Right lobe of liver (tissue), 6 donors: ENCODE results near the gene BMP4. TPM values are rescaled to one million over a fixed set of nuclear protein-coding genes. Genes with fewer than 3 reads are reported as not detected.
"Not testable (repeated sequence)": the region's sequence is repeated elsewhere in the genome, so short reads cannot be mapped to it uniquely, and the experiment has no call there.

ENCODE experiments used
- ATAC-seq, 4 donors: fragments of 200-7000 bp; cut with Tn5 transposase; one replicate each; pipeline ENCODE4 v1.9.1; 2020; ENCODE audit warnings: mild to moderate bottlenecking in 4 of 4, moderate library complexity in 4 of 4
- DNase-seq, 3 donors: peaks; one replicate each; pipeline ENCODE4 v3.0.0-alpha.2; 2020
- H3K27ac ChIP-seq, 3 donors: fragments of 200-600 bp; one replicate each; pipeline ENCODE4 v1.8.0; 2022
- H3K27me3 ChIP-seq, 2 donors: fragments of 200-600 bp; one replicate each; pipeline ENCODE4 v1.8.0; 2022
- H3K36me3 ChIP-seq, 4 donors: fragments of 200-600 bp; sonication (generic) in 1 of 4; one replicate each; pipeline versions ENCODE4 v1.5.1 to v1.8.0; 2017 to 2022; ENCODE audit warnings: control low read depth in 1 of 4
- H3K4me1 ChIP-seq, 4 donors: fragments of 200-600 bp; sonication (generic) in 1 of 4; one replicate each; pipeline versions ENCODE4 v1.5.1 to v1.8.0; 2017 to 2022; ENCODE audit warnings: control low read depth in 1 of 4
- H3K4me3 ChIP-seq, 3 donors: fragments of 200-600 bp; one replicate each; pipeline ENCODE4 v1.8.0; 2022
- H3K9me3 ChIP-seq, 4 donors: fragments of 200-600 bp; sonication (generic) in 1 of 4; one replicate each; pipeline versions ENCODE4 v1.5.1 to v1.8.0; 2017 to 2022; ENCODE audit warnings: control low read depth in 1 of 4
- POLR2A ChIP-seq: fragments of 450-650 bp; IDR thresholded peaks from one replicate; pipeline ENCODE4 v1.6.1; 2017; ENCODE audit warnings: antibody characterized with exemption, mild to moderate bottlenecking
- WGBS: methylation state at CpG from one replicate; pipeline ENCODE4 v1.1.6; 2018; ENCODE audit warnings: low coverage, low lambda C conversion rate; ENCODE audit not compliant: insufficient coverage; ENCODE audit errors: missing lambda C conversion rate; 5-methylcytosine and 5-hydroxymethylcytosine counted together
- intact Hi-C, 2 donors: fragments of 100-400 bp; cut with DNase I; formaldehyde crosslinking; loops; one replicate each; pipeline versions ENCODE4 v1.11.2 to v1.14.1; 2022
- total RNA-seq, 6 experiments: library from RNA; depleted of rRNA in 2 of 6; stranded (reverse); fragments of >200 nt in 2 of 6; fragmentation: NEBNext Ultra II Directional in 3 of 6; extraction: Animal tissue kit (Norgen Biotek cat#: 25700) in 3 of 6; gene quantifications; one replicate each; pipeline versions ENCODE4 v1.1.0 to v1.2.4, GENCODE V29; 2016 to 2023
- TF ChIP-seq, protein P1 (sequence below), 4 donors: fragments of 200-600 bp in 3 of 4; fragments of 450-650 bp in 1 of 4; IDR thresholded peaks; one replicate each; pipeline versions ENCODE4 v1.5.1 to v1.8.0; 2016 to 2022; ENCODE audit warnings: antibody characterized with exemption in 4 of 4, mild to moderate bottlenecking in 2 of 4
- donor health status: DM: no; HTN: yes; CAD: no.
- donor health status: DM: no; HTN: no; CAD: no.
- donor health status: DM: no; HTN: no; CAD: no.
- donor health status: DM: no; HTN: yes; CAD: no.
- donor health status: DM: no; HTN: yes; CAD: no.

Gene BMP4
- total RNA-seq, 6 experiments from 2014 or later = 1.8 to 3.1 (median 2.4) TPM

- intact Hi-C loops = no loop called here
- DNase-seq = no peak
- Histone ChIP-seq H3K27me3 (no peaks in the 10 kb centered on the region), H3K9me3 (no peaks in the 10 kb centered on the region), H3K4me1 (no peaks in the 10 kb centered on the region), H3K36me3 (no peaks in the 10 kb centered on the region), H3K27ac (no peak overlapping the region), H3K4me3 (no peak overlapping the region)
- ATAC-seq = no peak
- 46% methylated on average over 1 of the region's 1 CpG for WGBS
- TF ChIP-seq POLR2A = no peak
Observed at GRCh38 chr14:54000341-54000811, 43.8 kb upstream of the BMP4 start.

DNA sequence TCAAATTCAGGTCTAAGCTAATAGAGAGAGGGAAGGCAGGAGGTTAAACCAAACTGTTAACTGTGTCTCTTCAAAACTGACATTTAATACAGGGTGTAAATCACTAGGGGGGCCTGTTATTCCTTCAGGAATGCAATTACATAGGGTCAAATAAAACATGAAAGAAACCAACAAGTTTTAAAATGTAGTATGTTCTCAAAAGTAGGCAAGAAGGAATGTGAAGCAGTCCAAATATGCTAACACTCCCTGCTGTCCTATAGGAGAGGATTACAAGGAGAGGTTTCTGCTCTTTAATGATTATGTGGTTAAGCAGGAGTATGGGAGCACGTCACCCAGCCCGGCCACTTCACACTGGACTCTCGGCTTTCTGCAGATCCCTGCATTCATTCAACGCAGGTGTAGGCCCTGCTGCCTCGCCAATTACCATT is 42.5 kb upstream of the BMP4 start:
- Histone ChIP-seq H3K27ac (no peak overlapping the region), H3K4me3 (no peak overlapping the region), H3K9me3 (no peaks in the 10 kb centered on the region), H3K27me3 (no peaks in the 10 kb centered on the region), H3K36me3 (no peaks in the 10 kb centered on the region), H3K4me1 (no peaks in the 10 kb centered on the region)
- TF ChIP-seq POLR2A = no peak
- TF ChIP-seq, protein P1, sequence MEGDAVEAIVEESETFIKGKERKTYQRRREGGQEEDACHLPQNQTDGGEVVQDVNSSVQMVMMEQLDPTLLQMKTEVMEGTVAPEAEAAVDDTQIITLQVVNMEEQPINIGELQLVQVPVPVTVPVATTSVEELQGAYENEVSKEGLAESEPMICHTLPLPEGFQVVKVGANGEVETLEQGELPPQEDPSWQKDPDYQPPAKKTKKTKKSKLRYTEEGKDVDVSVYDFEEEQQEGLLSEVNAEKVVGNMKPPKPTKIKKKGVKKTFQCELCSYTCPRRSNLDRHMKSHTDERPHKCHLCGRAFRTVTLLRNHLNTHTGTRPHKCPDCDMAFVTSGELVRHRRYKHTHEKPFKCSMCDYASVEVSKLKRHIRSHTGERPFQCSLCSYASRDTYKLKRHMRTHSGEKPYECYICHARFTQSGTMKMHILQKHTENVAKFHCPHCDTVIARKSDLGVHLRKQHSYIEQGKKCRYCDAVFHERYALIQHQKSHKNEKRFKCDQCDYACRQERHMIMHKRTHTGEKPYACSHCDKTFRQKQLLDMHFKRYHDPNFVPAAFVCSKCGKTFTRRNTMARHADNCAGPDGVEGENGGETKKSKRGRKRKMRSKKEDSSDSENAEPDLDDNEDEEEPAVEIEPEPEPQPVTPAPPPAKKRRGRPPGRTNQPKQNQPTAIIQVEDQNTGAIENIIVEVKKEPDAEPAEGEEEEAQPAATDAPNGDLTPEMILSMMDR (IDR thresholded peaks at IDR 0.05) = no peak
- 74% methylated on average over 3 of the region's 5 CpGs for WGBS
- intact Hi-C loops = no loop called here
- DNase-seq (no peak), ATAC-seq (no peak)

- DNase-seq (no peak), ATAC-seq (no peak)
- Histone ChIP-seq H3K27me3 (no peaks in the 10 kb centered on the region), H3K27ac (no peak overlapping the region), H3K4me1 (no peaks in the 10 kb centered on the region), H3K4me3 (no peak overlapping the region), H3K9me3 (no peaks in the 10 kb centered on the region), H3K36me3 (no peaks in the 10 kb centered on the region)
- TF ChIP-seq, protein P1 (IDR thresholded peaks at IDR 0.05) = no peak
- TF ChIP-seq POLR2A = no peak
- 80% methylated on average over 1 of the region's 1 CpG for WGBS
- intact Hi-C loops = no loop called here
Observed at GRCh38 chr14:53996041-53996440, 39.4 kb upstream of the BMP4 start.

DNA sequence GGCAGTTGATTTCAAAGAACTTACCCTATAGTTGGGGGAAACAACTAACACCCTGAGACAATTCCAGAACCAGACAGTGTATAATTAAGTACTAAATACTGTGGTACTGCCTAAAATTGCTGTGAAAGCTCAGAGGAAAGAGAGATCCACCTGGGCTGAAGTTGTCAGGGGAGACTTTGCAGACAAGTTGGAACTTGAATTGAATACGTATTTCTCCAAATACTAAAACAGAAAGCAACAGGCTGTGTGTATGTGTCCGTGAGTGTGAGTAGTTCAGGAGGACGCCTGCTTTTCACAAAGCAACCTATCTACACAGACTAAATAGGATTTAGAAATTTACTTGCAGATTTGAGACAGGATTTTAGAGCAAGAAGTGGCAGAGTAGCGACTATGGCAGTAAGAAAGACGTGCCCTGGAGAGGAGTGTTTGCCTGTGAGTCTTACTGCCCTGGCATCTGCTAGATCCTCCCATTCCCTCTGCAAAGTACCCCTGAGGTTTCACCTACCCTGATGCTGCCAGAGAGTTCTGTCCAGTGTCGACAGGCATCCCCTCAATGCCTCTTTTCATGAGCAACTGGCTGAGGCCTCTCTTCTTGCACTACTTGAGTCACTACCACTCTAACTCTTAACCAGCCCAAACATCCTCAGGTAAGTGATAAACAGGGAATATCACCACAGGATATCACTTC is 37.4 kb upstream of the BMP4 start:
- intact Hi-C loops = no loop called here
- Histone ChIP-seq H3K27me3 (no peaks in the 10 kb centered on the region), H3K9me3 (no peaks in the 10 kb centered on the region), H3K27ac (no peak overlapping the region), H3K4me3 (no peak overlapping the region), H3K4me1 (no peaks in the 10 kb centered on the region), H3K36me3 (no peaks in the 10 kb centered on the region)
- WGBS = 78% methylated on average over 5 of the region's 6 CpGs
- TF ChIP-seq, protein P1 (IDR thresholded peaks at IDR 0.05) = no peak
- TF ChIP-seq POLR2A = no peak
- no peak for ATAC-seq
- no peak for DNase-seq

DNA sequence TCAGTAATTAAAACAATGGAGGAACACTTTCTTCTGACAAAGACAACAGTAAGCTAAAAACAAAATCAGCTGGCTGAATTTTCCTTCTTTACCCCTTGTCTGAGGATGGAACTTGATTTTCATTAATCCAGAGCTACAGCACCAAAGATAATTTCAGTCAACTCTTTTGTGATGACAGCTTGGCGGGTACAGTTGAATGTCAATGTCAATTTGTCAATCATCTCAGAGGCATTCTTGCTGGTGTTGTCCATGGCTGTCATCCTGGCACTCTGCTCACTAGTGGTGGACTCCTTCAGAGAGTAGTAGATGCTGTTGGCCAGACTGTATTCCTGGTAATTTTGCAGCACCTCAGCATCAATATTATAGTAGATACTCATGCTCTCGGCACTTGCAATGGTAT is 34.4 kb upstream of the BMP4 start:
- no peak overlapping the region for H3K27ac ChIP-seq

DNA sequence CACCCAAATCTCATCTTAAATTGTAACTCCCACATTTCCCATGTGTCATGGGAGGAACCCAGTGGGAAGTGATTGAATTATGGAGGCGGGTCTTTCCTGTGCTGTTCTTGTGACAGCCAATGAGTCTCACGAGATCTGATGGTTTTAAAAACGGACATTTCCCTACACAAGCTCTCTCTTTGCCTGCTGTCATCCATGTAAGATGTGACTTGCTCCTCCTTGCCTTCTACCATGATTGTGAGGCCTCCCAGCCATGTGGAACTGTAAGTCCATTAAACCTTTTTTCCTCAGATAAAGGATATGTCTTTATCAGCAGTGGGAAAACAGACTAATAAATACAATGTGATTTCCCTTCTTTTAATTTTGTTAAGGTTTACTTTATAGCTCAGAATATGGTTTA is 30.1 kb upstream of the BMP4 start:
- intact Hi-C loops, H3K27ac ChIP-seq, H3K4me1 ChIP-seq, H3K36me3 ChIP-seq, H3K9me3 ChIP-seq, DNase-seq, ATAC-seq, H3K4me3 ChIP-seq, H3K27me3 ChIP-seq: not testable (repeated sequence)
- WGBS = 83% methylated on average over 3 of the region's 3 CpGs

More for the DNA sequence above, 34.4 kb upstream of the BMP4 start:
- no peaks in the 10 kb centered on the region for H3K9me3 ChIP-seq
- no peak for TF ChIP-seq POLR2A
- TF ChIP-seq, protein P1 (IDR thresholded peaks at IDR 0.05) = no peak
- H3K36me3 ChIP-seq = no peaks in the 10 kb centered on the region
- no peaks in the 10 kb centered on the region for H3K4me1 ChIP-seq
- intact Hi-C loops = no loop called here
- no peaks in the 10 kb centered on the region for H3K27me3 ChIP-seq
- no peak for ATAC-seq
- H3K4me3 ChIP-seq = no peak overlapping the region
- 81% methylated on average over 2 of the region's 2 CpGs for whole genome bisulfite sequencing
- DNase-seq = no peak

- ATAC-seq, DNase-seq, intact Hi-C loops, H3K27ac ChIP-seq, H3K27me3 ChIP-seq, H3K9me3 ChIP-seq, H3K4me3 ChIP-seq, H3K4me1 ChIP-seq, H3K36me3 ChIP-seq: not testable (repeated sequence)
- WGBS = 91% methylated on average over 2 of the region's 2 CpGs
Observed at GRCh38 chr14:53984958-53985357, 28.3 kb upstream of the BMP4 start.
